Measurements from ENCODE around the gene THEM4.

THEM4 gene

DNA sequence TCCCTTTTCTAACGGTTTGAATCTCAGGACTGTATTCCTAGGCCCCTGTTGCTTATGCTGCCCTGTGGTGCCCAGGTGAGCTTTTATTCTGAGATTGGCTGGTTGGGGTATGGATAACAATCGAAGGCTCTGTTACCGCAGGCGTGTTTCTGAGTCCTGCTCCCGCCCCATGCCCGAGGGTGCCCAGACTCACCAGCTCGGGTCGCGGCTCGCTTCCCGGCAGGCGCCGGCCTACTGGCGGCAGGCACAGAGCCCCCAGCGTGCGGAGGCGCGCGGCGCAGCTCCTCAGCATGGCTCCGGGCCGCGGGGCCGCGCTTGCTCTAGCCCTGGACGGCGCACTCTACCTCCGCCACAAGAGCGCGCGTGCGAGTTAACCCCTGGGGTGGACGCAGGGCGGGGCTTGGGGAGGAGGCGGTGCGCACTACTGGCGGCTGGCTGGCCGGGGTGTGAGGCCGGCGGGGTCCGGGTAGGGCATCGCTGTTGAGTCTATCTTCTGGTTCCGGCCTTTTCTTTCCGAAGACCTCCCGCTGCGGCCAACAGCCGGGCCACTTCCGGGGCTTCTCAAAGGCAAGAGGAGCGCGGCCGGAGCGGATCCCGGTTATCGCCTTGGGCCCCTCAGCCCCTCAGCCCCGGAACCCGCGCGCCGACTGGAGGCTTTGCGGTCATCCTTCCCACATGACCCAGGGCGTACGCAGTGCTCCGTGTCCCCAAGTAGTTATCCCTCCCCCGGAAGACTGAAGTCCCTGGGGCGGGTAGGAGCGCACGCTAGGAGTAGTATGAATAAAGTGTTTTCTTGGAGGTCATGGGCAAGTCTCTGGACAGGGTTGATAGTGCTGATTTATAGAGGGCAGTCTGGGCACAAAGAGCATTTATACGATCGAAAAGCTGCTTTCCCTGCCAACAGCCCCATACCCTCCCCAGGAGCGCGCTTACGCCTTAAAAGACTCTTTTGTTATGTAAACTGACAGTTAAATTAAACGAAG is at the start of gene THEM4:
TSS of gene THEM4 (minus strand) at position 345 of the 983 bp plus-strand sequence. CDS start at position 292, 53 bp downstream.
- DNase-seq (ENCODE audit: low read depth in 2 of 2) = peak; percentile 82 to 96

DNA sequence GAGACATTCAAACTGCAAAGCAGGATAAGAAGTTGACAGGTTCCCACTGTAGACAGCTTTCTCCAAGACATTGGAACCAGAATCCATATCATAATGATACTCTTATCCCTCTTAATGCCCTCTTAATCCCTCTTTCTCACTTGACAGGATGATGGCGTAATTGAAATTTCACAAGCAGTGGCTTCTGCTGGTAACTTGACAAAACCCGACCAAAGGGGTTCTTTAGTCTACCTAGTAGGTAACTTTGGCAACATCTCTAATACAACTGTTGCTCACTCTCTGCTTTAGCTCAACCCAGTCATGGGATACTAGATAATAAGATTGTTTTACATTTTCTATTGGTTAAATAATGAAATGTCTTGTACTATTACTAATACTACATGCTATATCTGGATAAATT is 49.6 kb upstream of the THEM4 start:
- no peak for DNase-seq (ENCODE audit: low read depth in 2 of 2)

- DNase-seq (ENCODE audit: low read depth in 2 of 2) = no peak
These were observed 47.7 kb upstream of the THEM4 start for GRCh38 chr1:151956957-151957497.

DNA sequence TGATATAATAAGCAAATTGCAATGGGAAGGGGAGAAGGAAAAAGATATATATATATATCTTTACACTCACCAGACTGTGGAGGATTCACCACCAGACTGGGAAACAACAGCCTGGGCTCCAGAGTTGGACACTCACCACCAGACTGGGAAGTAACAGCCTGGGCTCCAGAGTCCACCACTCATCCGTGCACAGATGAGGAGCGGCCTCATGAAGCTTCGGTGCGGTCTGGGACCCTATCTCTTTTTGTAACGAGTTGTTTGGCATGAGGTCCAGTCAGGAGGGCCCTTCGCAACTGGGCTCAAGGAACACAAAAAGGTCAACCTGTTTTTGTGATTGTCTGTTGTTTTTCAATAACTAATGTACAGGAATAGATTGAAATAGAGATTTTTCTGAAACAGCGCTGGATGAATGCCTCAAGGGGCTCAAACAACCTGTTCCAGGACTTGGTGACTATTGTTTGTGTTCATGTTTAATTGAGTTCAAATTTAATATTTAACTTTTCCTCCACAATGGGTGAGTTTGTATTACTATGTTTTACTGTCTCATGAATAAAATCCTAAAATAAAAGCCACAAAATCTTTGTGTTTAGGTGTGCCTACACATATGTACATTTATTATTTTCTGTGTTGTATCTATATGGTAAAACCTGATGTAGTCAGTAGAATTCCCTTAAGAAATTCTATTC is 44.2 kb upstream of the THEM4 start:
- DNase-seq (ENCODE audit: low read depth in 2 of 2) = no peak

DNA sequence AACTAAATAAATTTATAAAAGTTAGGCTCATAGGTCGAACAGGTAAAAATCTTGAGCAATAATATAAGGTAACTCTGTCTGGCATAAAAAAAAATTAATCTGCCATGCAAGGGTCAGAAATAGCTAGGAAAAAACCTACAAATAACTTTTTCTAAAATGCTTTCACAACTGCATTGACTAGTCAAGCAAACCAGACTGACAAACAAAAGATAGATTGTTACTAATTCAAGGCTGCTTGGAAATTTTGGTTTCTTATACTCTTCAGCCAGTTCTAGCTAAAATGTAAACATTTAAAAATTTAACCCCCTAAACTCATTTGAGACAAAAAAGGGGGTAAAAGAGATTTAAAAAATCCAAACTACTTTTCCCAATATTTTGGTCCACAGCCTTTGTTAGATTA is 43.5 kb upstream of the THEM4 start:
- no peak for DNase-seq (ENCODE audit: low read depth in 2 of 2)

GRCh38 chr1:151949371-151950193 is 40.3 kb upstream of the THEM4 start:
- no peak for DNase-seq (ENCODE audit: low read depth in 2 of 2)

GRCh38 chr1:151948506-151948905 is 39.2 kb upstream of the THEM4 start:
- no peak for DNase-seq (ENCODE audit: low read depth in 2 of 2)

GRCh38 chr1:151947140-151947539 is 37.8 kb upstream of the THEM4 start:
- no peak for DNase-seq (ENCODE audit: low read depth in 2 of 2)

DNA sequence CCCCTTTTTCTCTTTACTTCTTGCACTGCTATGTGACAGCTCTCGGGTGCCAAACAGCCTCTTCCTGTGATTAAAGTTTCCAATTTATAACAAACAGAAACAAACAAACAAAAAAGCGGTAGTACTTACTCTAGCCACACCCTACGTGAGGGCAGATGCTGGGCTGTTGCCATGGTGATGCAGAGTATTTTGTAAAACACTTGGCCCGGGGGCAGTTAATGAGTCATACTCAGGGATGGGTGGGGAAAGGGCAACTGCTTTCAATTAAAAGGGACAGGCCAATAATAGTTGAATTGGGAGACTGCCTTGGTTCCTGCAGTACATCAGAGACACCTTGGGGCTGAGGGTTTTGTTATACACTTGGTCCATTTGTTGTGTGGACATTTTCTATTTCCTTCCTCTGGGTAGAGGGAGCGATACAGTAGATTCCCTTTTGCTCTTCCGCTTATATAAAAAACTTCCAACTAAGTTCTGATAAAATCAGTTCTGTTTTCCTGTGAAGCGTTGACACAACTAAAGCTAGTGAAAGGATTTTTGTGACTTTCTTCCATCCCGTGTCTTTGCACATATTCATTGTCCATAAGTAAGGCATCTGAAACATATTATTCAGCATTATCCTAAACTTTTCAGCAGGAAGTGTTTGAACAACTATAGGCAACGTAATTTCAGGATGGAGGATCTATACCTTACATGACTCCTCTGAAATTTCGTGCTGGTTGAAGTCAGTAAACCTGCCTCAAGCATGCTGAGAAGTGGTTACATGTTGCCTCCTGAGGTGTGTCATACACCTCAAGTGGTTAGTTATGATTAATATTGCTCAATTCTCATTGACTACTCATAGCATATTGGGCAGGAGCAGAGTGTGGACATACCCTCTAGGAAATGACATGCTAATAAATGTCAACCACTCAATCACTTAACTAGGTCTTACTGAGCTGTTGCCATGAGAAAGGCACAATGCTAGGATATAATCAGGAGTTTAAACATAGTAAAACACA is 36.7 kb upstream of the THEM4 start:
- peak; percentile 19 to 58 for DNase-seq (ENCODE audit: low read depth in 2 of 2)

- DNase-seq (ENCODE audit: low read depth in 2 of 2) = no peak
These were observed 35.7 kb upstream of the THEM4 start for GRCh38 chr1:151944857-151945575.

GRCh38 chr1:151944126-151944856 is 35.0 kb upstream of the THEM4 start:
- DNase-seq (ENCODE audit: low read depth in 2 of 2) = no peak

GRCh38 chr1:151943591-151943990 is 34.3 kb upstream of the THEM4 start:
- DNase-seq (ENCODE audit: low read depth in 2 of 2) = no peak

DNA sequence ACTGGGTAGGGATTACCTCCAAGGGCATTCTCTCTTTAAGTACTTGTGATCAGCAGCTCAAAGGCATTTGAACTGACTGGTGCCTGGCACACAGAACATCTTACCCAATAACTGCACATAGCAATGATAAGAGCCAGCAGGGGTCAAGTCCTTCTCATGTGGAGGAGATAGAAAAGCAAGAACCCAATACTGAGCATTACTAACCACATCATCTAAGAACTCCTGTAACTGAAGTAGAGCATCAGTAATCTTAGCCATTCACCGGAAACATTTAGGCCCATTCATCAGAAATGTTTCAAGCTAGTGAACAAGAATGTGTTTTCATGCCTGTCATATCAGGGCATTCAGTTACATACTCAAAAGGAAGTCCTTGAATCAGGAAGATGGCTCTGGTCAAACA is 33.6 kb upstream of the THEM4 start:
- no peak for DNase-seq (ENCODE audit: low read depth in 2 of 2)

GRCh38 chr1:151940541-151940940 is 31.2 kb upstream of the THEM4 start:
- DNase-seq (ENCODE audit: low read depth in 2 of 2) = no peak

- no peak for DNase-seq (ENCODE audit: low read depth in 2 of 2)
These were observed 30.5 kb upstream of the THEM4 start for GRCh38 chr1:151939779-151940178.

- no peak for DNase-seq (ENCODE audit: low read depth in 2 of 2)
These were observed 29.8 kb upstream of the THEM4 start for GRCh38 chr1:151939141-151939540.

GRCh38 chr1:151936653-151937052 is 27.3 kb upstream of the THEM4 start:
- no peak for DNase-seq (ENCODE audit: low read depth in 2 of 2)

DNA sequence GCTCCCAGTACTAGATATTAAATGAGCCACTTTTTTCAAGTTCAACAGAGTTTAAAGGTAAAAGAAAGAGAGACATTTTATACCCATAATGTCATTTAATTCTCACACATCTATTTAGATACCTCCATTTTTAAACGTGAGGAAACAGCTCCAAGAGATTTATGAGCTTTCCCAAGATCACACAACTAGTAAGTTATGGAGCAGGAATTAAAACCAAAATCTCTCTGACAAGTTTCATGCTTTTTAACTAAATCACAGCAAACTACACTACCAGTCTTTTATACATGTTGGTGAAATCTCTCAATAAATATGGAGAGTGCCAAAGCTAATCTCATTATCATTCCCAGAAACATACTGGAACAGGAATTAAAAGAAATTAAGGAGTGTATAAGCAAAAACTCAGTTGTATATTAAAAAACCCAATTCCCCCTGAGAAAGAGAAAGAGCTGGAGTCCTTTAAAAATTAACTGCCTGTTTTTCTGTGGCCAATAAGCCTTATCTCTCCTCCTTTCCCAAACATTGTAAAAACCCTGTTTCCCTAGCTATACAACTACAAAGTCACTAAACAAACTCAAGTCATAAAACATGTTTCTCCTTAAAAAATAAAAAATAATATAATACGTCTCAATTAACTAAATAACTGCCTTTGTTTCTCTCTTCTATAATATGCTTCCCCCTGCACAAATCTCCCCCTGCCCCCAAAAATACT is 26.7 kb upstream of the THEM4 start:
- DNase-seq (ENCODE audit: low read depth in 2 of 2) = no peak

Data from stimulated activated CD4-positive, alpha-beta T cell treated with anti-CD3 and anti-CD28 coated beads, Interleukin-1b, Interleukin-23, amount 100 ng/mL, for 4 hours (primary cell).